SK-N-SH (cell line): ENCODE results near the gene SETBP1. TPM values are rescaled to one million over a fixed set of nuclear protein-coding genes. Genes with fewer than 3 reads are reported as not detected.

Experiments
- CTCF ChIA-PET: fragments of 300-600, 350-600 bp; formaldehyde crosslinking; extraction: SDS; loops from one replicate; lab custom pipeline; 2021; lab: Yijun Ruan, JAX
- POLR2A ChIA-PET: fragments of 350-600 bp; sonication (Branson Sonifier 250); formaldehyde crosslinking; extraction: SDS; loops from one replicate; lab custom pipeline; 2020; ENCODE audit warnings: antibody characterized with exemption, inconsistent platforms; lab: Yijun Ruan, JAX
- DNase-seq: peaks from one replicate; pipeline ENCODE4 v3.0.0; 2012
- H2AFZ ChIP-seq: fragments of 200-600 bp; sonication (generic); 2 replicates; pipeline ENCODE4 v1.8.1; 2016; ENCODE audit warnings: antibody characterized with exemption, mild to moderate bottlenecking, low read depth
- H3F3A ChIP-seq: fragments of 200-600 bp; sonication (generic); replicated peaks from 2 replicates; pipeline ENCODE3; 2016; ENCODE audit warnings: antibody characterized with exemption, mild to moderate bottlenecking; ENCODE audit not compliant: insufficient read depth
- H3K27ac ChIP-seq, 2 experiments: fragments of 200-500 bp in 1 of 2; fragments of 200-600 bp in 1 of 2; sonication (Bioruptor generic) in 1 of 2; sonication (generic), shearing (Covaris generic) in 1 of 2; 2 replicates each; pipeline versions ENCODE4 v1.5.1 to v1.6.1; 2014 to 2016; ENCODE audit warnings: low read depth in 2 of 2, inconsistent platforms in 1 of 2, low read length in 1 of 2, mild to moderate bottlenecking in 1 of 2, mixed read lengths in 1 of 2
- H3K27me3 ChIP-seq: fragments of 200-600 bp; sonication (generic), shearing (Covaris generic); 2 replicates; pipeline ENCODE4 v1.6.1; 2016; ENCODE audit warnings: mixed run types; ENCODE audit not compliant: insufficient read depth
- H3K36me3 ChIP-seq, 2 experiments: fragments of 200-500 bp in 1 of 2; fragments of 200-600 bp in 1 of 2; sonication (Bioruptor generic) in 1 of 2; sonication (generic) in 1 of 2; replicated peaks in 1 of 2; 2 replicates each; pipeline versions ENCODE3 to v1.5.1; 2014 to 2016; ENCODE audit warnings: low read length in 1 of 2, mild to moderate bottlenecking in 1 of 2; ENCODE audit not compliant: insufficient read depth in 2 of 2, control insufficient read depth in 1 of 2
- H3K4me1 ChIP-seq, 2 experiments: fragments of 200-500 bp in 1 of 2; fragments of 200-600 bp in 1 of 2; sonication (Bioruptor generic) in 1 of 2; sonication (generic), shearing (Covaris generic) in 1 of 2; 2 replicates each; pipeline versions ENCODE4 v1.5.1 to v1.6.1; 2014 to 2016; ENCODE audit warnings: low read depth in 1 of 2, low read length in 1 of 2, mixed run types in 1 of 2; ENCODE audit not compliant: insufficient read depth in 2 of 2, control insufficient read depth in 1 of 2
- H3K4me2 ChIP-seq: fragments of 200-600 bp; sonication (generic), shearing (Covaris generic); 2 replicates; pipeline ENCODE4 v1.6.1; 2017; ENCODE audit warnings: mixed run types
- H3K4me3 ChIP-seq, 2 experiments: fragments of 200-500 bp in 1 of 2; fragments of 200-600 bp in 1 of 2; sonication (Bioruptor generic) in 1 of 2; sonication (generic), shearing (Covaris generic) in 1 of 2; 2 replicates each; pipeline versions ENCODE4 v1.5.1 to v1.8.1; 2014 to 2016; ENCODE audit warnings: low read depth in 2 of 2, inconsistent platforms in 1 of 2, low read length in 1 of 2, mild to moderate bottlenecking in 1 of 2, mixed read lengths in 1 of 2, moderate library complexity in 1 of 2
- H3K79me2 ChIP-seq: fragments of 200-600 bp; sonication (generic); 2 replicates; pipeline ENCODE4 v1.8.1; 2017; ENCODE audit warnings: mild to moderate bottlenecking; ENCODE audit not compliant: insufficient read depth
- H3K9ac ChIP-seq: fragments of 200-600 bp; sonication (generic); 2 replicates; pipeline ENCODE4 v1.6.1; 2017; ENCODE audit warnings: mixed run types
- H3K9me2 ChIP-seq: fragments of 200-600 bp; sonication (generic); 2 replicates; pipeline ENCODE4 v1.6.1; 2017; ENCODE audit warnings: mixed run types
- H3K9me3 ChIP-seq: fragments of 200-600 bp; sonication (generic); 2 replicates; pipeline ENCODE4 v1.6.1; 2017; ENCODE audit warnings: mixed run types, mild to moderate bottlenecking, moderate library complexity
- H4K20me1 ChIP-seq: fragments of 200-600 bp; sonication (generic); 2 replicates; pipeline ENCODE4 v1.6.1; 2017; ENCODE audit warnings: mild to moderate bottlenecking, mixed run types; ENCODE audit not compliant: insufficient read depth
- CHD2 ChIP-seq: fragments of 150-350 bp; IDR thresholded peaks from 2 replicates; pipeline ENCODE4 v1.6.1; 2018; ENCODE audit warnings: low read length; ENCODE audit not compliant: partially characterized antibody
- ELF1 ChIP-seq: IDR thresholded peaks from 2 replicates; pipeline ENCODE4 v1.4.0; 2012
- FOSL2 ChIP-seq: IDR thresholded peaks from 2 replicates; pipeline ENCODE4 v1.4.0; 2012; ENCODE audit warnings: low read depth, mild to moderate bottlenecking, moderate library complexity, borderline replicate concordance
- FOXJ3 ChIP-seq: sonication (generic); formaldehyde crosslinking; IDR thresholded peaks from 2 replicates; pipeline ENCODE4 v1.5.1; 2020; ENCODE audit warnings: mild to moderate bottlenecking, missing genetic modification reagents
- NRF1 ChIP-seq: IDR thresholded peaks from 2 replicates; pipeline ENCODE4 v1.6.1; 2012; ENCODE audit warnings: low read depth, mild to moderate bottlenecking, low read length
- RFX5 ChIP-seq: IDR thresholded peaks from 2 replicates; pipeline ENCODE4 v1.6.1; 2012; ENCODE audit warnings: mild to moderate bottlenecking, improper control_type of control experiment, low read length
- RXRA ChIP-seq: IDR thresholded peaks from 2 replicates; pipeline ENCODE4 v1.4.0; 2012; ENCODE audit warnings: low read depth, mild to moderate bottlenecking, borderline replicate concordance
- SMC3 ChIP-seq: IDR thresholded peaks from 2 replicates; pipeline ENCODE4 v1.6.1; 2012; ENCODE audit warnings: low read depth, low read length, improper control_type of control experiment
- TAF1 ChIP-seq: IDR thresholded peaks from 2 replicates; pipeline ENCODE4 v1.6.1; 2012; ENCODE audit warnings: low read depth, mild to moderate bottlenecking, low read length, moderate library complexity, borderline replicate concordance
- TEAD4 ChIP-seq: IDR thresholded peaks from 2 replicates; pipeline ENCODE4 v1.4.0; 2012; ENCODE audit warnings: mild to moderate bottlenecking, borderline replicate concordance; ENCODE audit not compliant: insufficient read depth
- WGBS: methylation state at CpG from one replicate; pipeline ENCODE4 v1.1.6; 2017; ENCODE audit warnings: low lambda C conversion rate; 5-methylcytosine and 5-hydroxymethylcytosine counted together
- polyA plus RNA-seq, 3 experiments: library from polyadenylated mRNA; depleted of rRNA; stranded (reverse); fragments of >200 nt; gene quantifications; 2 replicates each; pipeline ENCODE4 v1.2.3, GENCODE V29; 2012
- TF ChIP-seq, protein P1 (sequence below): fragments of 150-350 bp; IDR thresholded peaks from 2 replicates; pipeline ENCODE4 v1.6.1; 2016; ENCODE audit warnings: mild to moderate bottlenecking, low read depth, low read length
- TF ChIP-seq, protein P2 (sequence below): IDR thresholded peaks from 2 replicates; pipeline ENCODE4 v1.4.0; 2012; ENCODE audit warnings: low read depth, borderline replicate concordance
- TF ChIP-seq, protein P3 (sequence below): IDR thresholded peaks from 2 replicates; pipeline ENCODE4 v1.6.1; 2012; ENCODE audit warnings: mild to moderate bottlenecking, low read depth, low read length, moderate library complexity
- TF ChIP-seq, protein P4 (sequence below): IDR thresholded peaks from 2 replicates; pipeline ENCODE4 v1.4.0; 2012; ENCODE audit warnings: low read depth

The SETBP1 gene
- polyA plus RNA-seq, 1 of the 3 experiments (the other 2 are of a cell fraction), result 3.0 TPM

DNA sequence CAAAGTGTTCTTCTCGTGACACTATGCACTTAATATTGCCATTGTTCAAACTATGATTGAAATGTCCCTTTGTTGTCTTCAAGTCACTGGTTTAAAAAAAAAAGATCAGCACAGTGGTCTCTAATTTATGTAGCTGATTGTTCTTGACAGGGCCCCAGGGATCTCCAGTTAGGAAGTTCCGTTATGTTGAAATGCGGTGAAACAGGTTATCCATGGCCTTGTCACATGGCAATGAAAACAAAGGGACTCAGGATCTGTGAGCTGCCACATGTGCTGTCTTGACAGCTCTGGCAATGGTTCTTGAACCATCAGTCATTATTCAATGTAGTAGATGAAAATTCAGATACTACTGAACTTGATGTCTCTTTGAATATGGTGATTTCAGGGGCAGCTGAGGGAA lies 147.4 kb downstream of the SETBP1 start:
- no peak for TF ChIP-seq FOXJ3 (CRISPR knock-in tag)
- TF ChIP-seq, protein P1, sequence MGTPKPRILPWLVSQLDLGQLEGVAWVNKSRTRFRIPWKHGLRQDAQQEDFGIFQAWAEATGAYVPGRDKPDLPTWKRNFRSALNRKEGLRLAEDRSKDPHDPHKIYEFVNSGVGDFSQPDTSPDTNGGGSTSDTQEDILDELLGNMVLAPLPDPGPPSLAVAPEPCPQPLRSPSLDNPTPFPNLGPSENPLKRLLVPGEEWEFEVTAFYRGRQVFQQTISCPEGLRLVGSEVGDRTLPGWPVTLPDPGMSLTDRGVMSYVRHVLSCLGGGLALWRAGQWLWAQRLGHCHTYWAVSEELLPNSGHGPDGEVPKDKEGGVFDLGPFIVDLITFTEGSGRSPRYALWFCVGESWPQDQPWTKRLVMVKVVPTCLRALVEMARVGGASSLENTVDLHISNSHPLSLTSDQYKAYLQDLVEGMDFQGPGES, result no peak
- TF ChIP-seq ELF1, result no peak
- TF ChIP-seq TEAD4, result no peak
- TF ChIP-seq RFX5, result no peak
- no peak for TF ChIP-seq FOSL2
- TF ChIP-seq, protein P2, sequence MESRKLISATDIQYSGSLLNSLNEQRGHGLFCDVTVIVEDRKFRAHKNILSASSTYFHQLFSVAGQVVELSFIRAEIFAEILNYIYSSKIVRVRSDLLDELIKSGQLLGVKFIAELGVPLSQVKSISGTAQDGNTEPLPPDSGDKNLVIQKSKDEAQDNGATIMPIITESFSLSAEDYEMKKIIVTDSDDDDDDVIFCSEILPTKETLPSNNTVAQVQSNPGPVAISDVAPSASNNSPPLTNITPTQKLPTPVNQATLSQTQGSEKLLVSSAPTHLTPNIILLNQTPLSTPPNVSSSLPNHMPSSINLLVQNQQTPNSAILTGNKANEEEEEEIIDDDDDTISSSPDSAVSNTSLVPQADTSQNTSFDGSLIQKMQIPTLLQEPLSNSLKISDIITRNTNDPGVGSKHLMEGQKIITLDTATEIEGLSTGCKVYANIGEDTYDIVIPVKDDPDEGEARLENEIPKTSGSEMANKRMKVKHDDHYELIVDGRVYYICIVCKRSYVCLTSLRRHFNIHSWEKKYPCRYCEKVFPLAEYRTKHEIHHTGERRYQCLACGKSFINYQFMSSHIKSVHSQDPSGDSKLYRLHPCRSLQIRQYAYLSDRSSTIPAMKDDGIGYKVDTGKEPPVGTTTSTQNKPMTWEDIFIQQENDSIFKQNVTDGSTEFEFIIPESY, result no peak
- TF ChIP-seq, protein P3, sequence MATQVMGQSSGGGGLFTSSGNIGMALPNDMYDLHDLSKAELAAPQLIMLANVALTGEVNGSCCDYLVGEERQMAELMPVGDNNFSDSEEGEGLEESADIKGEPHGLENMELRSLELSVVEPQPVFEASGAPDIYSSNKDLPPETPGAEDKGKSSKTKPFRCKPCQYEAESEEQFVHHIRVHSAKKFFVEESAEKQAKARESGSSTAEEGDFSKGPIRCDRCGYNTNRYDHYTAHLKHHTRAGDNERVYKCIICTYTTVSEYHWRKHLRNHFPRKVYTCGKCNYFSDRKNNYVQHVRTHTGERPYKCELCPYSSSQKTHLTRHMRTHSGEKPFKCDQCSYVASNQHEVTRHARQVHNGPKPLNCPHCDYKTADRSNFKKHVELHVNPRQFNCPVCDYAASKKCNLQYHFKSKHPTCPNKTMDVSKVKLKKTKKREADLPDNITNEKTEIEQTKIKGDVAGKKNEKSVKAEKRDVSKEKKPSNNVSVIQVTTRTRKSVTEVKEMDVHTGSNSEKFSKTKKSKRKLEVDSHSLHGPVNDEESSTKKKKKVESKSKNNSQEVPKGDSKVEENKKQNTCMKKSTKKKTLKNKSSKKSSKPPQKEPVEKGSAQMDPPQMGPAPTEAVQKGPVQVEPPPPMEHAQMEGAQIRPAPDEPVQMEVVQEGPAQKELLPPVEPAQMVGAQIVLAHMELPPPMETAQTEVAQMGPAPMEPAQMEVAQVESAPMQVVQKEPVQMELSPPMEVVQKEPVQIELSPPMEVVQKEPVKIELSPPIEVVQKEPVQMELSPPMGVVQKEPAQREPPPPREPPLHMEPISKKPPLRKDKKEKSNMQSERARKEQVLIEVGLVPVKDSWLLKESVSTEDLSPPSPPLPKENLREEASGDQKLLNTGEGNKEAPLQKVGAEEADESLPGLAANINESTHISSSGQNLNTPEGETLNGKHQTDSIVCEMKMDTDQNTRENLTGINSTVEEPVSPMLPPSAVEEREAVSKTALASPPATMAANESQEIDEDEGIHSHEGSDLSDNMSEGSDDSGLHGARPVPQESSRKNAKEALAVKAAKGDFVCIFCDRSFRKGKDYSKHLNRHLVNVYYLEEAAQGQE, result no peak
- TF ChIP-seq CHD2, result no peak
- TF ChIP-seq, protein P4, sequence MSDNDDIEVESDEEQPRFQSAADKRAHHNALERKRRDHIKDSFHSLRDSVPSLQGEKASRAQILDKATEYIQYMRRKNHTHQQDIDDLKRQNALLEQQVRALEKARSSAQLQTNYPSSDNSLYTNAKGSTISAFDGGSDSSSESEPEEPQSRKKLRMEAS, result no peak
- TF ChIP-seq TAF1, result no peak
- TF ChIP-seq SMC3, result no peak
- no peak for TF ChIP-seq NRF1
- TF ChIP-seq RXRA, result no peak
- H3K4me2 ChIP-seq, result no peak overlapping the region
- no peaks in the 10 kb centered on the region for H4K20me1 ChIP-seq
- H3K27me3 ChIP-seq, result no peaks in the 10 kb centered on the region
- H3F3A ChIP-seq, result peaks cover 15% of the 10 kb centered on the region
- no peak overlapping the region for H3K4me3 ChIP-seq
- H3K27ac ChIP-seq, result no peak overlapping the region
- H3K9ac ChIP-seq, result no peak overlapping the region
- WGBS, result 98% methylated on average over 3 of the region's 3 CpGs
- H3K9me2 ChIP-seq, result no peaks in the 10 kb centered on the region
- ChIA-PET CTCF (no interaction called here), POLR2A (no interaction called here)
- H3K79me2 ChIP-seq, result no peaks in the 10 kb centered on the region
- H3K4me1 ChIP-seq, result peaks cover 21 to 38% of the 10 kb centered on the region in 2 experiments; a peak in 3 of 4 replicates
- H2AFZ ChIP-seq, result no peak overlapping the region
- no peak for DNase-seq
- H3K9me3 ChIP-seq, result no peaks in the 10 kb centered on the region
- no peaks in the 10 kb centered on the region for H3K36me3 ChIP-seq
